Stimulated activated CD4-positive, alpha-beta T cell treated with anti-CD3 and anti-CD28 coated beads, Interleukin-4, amount 100 ng/mL, for 48 hours (primary cell): ENCODE data around the gene ANKRD11.
A peak's percentile ranks its signal among the peaks of the same experiment; 100 is the strongest.
"Not testable (repeated sequence)": the region's sequence is repeated elsewhere in the genome, so short reads cannot be mapped to it uniquely, and the experiment has no call there.

Source experiments
- DNase-seq, 2 donors: peaks; one replicate each; pipeline ENCODE4 v3.0.0-alpha.2; 2020; ENCODE audit warnings: low read depth in 2 of 2

Gene ANKRD11

DNA sequence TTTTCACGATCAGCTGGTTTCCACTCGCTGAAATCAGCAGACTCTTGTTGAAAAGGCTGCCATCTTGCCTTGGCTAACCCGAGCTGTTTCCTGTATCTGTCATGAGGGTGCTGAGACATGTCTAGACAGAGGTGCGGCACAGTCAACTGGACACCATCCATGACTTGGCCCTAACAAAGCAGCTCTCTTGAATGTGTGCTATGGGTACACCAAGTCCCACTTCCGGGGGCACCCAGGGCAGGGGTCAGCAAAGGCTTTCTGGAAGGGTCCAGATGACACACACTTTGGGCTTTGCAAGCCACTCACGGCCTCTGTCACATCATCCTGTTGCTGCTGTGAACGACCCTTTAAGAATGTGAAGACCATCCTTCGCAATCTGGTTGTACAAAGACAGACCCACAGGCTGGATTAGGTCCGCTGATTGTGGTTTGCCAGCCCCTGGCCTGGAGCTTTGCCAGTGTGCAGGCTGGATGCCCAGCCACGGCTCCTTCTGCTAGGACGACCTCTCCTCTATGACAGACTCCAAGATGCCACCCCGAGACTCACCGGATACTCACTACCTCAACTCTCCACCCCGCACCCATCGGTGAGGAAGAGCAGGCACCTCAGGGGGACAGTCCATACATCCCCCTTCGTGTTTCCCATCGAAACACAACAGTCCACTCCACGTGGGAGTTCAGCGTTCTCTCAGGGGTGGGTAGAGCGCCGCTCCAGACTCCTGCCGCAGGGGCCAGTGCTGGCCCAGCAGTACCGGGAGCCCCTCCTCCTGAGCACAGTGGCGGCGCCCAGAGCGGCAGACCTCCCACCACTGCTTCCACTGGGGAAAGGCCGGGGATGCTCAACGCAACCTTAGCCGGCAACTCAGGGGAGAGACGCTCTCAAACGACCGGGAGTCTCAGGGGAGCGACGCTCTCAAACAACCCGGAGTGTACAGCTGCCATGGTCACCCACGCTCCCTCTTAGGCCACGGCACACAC, 123.5 kb downstream of the ANKRD11 start:
- DNase-seq: no peak

DNA sequence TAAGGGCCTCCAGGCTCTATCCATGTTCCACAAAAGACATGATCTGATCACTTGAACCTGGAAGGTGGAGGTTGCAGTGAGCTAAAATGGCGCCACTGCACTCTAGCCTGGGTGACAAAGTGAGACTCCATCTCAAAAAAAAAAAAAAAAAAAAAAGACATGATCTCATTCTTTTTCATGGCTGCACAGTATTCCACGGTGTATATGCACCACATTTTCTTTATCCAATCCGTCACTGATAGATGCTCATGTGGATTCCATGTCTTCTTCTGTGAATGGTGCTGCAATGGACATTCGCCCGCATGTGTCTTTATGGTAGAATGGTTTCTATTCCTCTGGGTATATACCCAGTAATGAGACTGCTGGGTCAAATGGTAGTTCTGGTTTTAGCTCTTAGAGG, 124.4 kb downstream of the ANKRD11 start:
- no peak for DNase-seq

- no peak for DNase-seq
These were observed 125.3 kb downstream of the ANKRD11 start for GRCh38 chr16:89365044-89365467.

DNA sequence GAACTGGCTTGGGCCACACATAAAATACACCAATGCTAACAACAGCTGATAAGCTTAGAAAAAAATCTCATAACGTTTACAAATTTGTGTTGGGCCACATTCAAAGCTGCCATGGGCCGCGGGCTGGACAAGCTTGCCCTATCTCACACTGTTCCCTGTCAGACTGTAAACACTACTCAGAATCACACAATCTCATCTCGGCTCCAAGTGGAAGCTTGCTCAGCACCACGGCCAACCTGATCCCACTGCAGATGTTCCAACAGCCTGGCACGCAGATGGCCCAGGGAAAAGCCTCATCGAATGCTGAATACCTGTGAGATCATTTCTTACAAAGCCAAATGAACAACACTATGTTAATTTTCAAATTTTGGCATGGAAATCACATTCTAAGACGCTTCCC, 125.8 kb downstream of the ANKRD11 start:
- no peak for DNase-seq

- peak in 1 of 2 donors; percentile 42 for DNase-seq
These were observed 126.6 kb downstream of the ANKRD11 start for GRCh38 chr16:89363621-89364393.

- DNase-seq: not testable (repeated sequence)
These were observed 127.7 kb downstream of the ANKRD11 start for GRCh38 chr16:89362540-89363223.

DNA sequence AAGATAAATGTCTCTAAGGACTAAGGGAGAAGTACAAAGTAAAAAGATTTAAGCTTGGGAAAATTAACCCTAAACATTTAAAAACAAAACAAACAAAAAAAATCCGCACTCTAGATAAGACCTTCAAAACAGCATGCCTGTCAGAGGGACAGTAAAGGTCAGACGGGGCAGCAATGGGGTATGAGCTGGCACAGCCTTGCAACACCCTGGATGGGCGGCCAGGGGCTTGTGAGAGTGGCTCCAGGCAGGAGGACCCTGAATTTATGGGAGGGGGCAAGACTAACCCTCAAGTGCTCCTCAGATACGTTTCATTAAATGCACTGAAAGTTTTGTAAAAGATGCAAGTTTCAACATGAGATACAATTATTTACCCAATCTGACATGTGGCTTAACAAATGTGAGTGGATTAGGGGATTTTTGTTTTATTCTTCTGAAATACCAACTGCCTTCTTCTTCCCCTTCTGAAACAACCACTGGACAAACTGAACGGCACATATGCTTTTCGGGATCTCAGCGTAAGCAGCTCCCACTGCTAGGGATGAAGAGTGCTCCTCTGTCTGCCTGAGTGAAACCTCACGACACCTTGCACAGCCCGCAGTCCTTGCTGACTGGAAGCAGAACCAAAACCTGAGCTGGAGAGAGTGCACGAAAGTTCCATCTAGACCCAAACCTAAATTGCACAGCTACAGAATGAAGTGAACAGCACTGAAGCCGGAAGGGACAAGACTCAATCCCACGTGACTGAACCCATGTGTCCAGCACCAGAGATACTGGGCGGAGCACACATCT, 128.4 kb downstream of the ANKRD11 start:
- no peak for DNase-seq

GRCh38 chr16:89360760-89361435, 129.5 kb downstream of the ANKRD11 start:
- DNase-seq: peak; percentile 61

DNA sequence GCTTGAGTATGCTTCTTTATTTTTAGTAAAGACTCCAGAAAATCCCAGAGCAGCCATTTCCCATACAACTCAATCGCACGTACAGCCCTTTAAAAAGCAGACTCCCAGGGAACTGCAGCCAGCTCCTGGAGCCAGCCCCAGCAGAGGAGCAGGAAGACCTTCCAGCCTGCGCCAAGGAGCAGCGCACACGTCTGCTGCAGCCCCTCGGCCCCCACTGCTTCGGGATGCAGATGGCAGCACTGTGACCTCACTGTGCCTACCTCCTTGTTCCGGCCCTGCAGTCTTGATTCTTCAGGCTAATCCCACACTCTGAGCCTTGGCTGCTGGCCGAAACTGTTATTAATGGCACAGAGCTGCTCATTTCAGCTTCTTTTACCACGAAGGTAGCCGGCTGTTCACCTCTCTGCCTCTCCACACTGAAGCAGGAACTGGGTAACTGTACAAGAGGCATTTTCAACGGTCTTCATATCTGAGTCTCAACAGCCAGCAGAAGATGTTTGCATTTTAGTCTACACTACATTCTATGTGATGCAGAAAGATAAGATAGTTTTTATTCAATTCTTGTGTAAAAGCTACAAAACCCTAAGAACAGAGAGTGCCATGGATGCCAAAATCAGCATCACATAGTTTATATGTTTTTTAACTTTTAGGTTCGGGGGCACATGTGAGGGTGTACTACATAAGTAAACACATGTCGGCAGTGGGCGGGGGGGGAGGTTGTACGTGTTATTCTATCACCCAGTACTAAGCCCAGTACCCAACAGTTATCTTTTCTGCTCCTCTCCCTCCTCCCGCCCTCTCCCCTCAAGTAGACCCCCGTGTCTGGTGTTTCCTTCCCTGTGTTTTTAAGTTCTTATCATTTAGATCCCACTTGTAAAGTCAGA, 130.9 kb downstream of the ANKRD11 start:
- DNase-seq: no peak

DNA sequence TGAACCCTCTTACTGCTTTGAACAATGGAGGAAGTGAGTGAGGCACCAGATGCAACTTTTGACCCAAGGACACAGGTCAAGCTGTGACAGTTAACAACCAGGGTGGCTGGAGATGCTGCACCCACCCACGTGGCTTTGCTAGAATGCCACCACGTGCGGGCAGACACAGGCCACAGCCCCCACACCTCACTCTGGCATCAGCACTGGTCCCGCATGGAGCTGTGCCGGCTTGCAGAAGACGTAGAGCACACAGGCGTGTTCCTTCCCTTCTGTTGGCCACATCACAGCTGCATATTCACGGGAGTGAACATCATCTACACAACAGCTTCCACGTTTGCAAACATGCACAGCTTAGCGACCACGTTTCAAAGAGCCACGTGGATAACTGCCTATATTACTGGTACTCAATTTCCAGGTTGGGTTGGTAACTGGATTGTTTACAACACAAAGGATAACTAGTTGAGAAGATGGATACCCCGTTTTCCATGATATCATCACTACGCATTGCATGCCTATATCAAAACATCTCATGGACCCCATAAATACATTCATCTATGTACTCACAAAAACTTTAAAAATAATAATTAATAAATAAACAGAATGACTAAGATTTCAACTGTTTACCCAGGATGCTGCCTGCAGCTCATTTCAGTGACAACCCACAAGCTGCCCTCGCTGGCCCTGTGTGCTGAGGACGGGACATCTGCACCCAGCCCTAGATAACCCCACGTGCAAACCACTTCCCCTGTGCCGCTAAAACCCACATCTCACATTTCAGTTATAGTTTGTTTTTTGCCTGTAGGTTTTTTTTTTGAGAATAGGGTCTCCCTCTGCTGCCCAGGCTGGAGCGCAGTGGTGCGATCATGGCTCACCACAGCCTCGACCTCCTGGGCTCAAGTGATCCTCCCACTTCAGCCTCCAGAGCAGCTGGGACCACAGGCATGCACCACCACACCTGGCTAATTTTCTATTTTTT, 132.0 kb downstream of the ANKRD11 start:
- DNase-seq: no peak

DNA sequence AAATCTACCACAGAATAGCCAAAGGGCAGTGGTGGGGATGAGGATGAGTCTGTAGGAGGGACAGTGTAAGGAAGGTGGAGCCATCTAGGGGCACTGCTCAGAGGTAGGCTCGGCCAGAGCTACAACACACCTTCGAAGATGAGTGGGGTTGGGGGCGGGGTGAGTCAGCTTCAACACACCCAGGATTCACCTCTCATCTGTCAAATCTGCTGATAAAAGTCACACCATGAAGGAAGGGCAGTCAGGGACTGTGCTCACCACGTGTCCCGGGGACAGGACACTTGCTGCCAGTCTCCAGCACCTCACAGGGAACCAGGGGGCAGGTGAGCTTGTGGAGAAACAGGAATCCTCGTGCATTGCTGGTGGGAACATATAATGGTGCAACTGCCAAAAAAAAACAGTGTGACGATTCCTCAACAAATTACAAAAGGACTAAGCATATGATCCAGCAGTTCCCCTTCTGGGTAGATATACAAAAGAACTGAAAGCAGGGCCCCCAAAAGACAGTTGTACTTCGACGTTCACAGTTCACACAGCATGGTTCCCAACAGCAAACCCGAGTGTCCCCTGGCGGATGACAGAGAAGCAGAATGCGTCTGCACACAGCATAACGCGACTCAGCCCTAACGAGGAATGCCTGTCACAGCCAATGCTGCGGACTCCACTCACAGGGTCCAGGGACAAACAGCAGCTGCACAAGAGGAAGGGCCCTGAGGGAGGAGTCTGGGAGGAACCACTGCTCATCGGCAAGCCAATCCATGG, 133.1 kb downstream of the ANKRD11 start:
- DNase-seq: peak; percentile 55 to 63

DNA sequence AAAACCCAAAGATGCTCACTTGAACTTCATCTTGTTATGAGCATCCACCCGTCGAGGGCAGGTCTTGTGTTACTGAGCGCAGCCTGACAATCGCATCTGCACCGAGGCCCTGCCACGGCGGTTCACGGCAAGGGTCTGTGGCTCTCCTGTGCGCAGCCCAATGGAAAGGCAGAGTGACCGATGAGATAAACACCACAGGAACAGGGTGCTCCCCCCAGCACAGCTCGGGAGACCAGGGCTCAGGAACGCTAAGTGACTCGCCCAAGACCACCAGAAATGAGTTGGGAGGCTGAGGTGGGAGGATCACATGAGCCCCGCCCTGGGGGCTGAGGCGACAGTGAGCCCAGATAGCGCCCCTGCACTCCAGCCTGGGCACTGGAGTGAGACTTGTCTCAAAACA, 134.7 kb downstream of the ANKRD11 start:
- no peak for DNase-seq

GRCh38 chr16:89355007-89355406, 135.4 kb downstream of the ANKRD11 start:
- no peak for DNase-seq

DNA sequence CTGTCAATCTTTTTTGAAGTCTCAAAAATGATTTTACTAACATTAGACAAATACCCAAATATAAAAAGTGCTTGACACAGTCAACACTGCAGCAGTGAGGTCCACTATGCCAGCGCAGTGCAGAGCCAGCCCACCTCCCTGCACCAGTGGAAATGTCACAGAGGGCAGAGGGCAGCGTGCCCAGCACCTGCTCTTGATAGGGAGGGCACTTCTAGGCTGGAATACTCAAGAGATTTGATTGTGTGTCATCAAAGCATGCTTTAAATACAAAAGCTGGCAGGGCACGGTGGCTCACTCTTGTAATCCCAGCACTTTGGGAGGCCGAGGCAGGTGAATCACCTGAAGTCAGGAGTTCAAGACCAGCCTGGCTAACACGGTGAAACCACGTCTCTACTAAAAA, 136.0 kb downstream of the ANKRD11 start:
- no peak for DNase-seq

- DNase-seq: no peak
These were observed 138.2 kb downstream of the ANKRD11 start for GRCh38 chr16:89352091-89352681.

DNA sequence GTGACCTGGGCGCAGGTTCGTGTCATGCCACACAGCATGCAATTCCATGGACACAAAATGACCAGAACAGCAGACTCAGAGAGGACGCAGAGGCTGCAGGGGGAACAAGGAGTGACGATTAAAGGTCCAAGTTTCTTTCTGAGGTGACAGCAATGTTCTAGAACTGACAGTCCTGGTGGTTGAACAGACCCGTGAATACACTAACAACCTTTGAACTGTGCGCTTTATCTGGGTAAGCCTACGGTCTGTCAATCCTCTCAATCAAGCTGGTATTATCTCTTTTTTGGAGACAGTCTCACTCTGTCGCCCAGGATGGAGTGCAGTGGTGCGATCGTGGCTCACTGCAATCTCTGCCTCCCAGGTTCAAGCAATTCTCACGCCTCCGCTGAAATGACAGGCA, 138.7 kb downstream of the ANKRD11 start:
- DNase-seq: no peak

- DNase-seq: peak; percentile 39 to 44
These were observed 139.5 kb downstream of the ANKRD11 start for GRCh38 chr16:89350701-89351380.
